Endothelial cell of umbilical vein (primary cell): Measurements from ENCODE around the gene KIF20A. TPM values are rescaled to one million over a fixed set of nuclear protein-coding genes. Genes with fewer than 3 reads are reported as not detected.

ENCODE experiments used
- BruUV-seq: library from RNA; stranded (reverse); fragments of 400-500 nt; replicated peaks from 2 replicates; lab custom pipeline; 2021; lab: Mats Ljungman, UMichigan
- CTCF ChIA-PET: fragments of 300-600, 350-600 bp; sonication (Branson Sonifier 250); formaldehyde crosslinking; loops from one replicate; lab custom pipeline; 2021; ENCODE audit warnings: antibody characterized with exemption, inconsistent platforms; lab: Charles Lee
- POLR2A ChIA-PET: fragments of 300-600, 350-600 bp; sonication (Branson Sonifier 250); formaldehyde crosslinking; loops from one replicate; lab custom pipeline; 2021; ENCODE audit warnings: antibody characterized with exemption, inconsistent platforms; lab: Charles Lee
- DNase-seq: peaks from one replicate; pipeline ENCODE4 v3.0.0-alpha.2; 2011; ENCODE audit warnings: low read depth, low spot score
- FAIRE-seq: peaks from 2 replicates; lab custom pipeline; 2011; peaks lifted over from hg19 to GRCh38; lab: Jason Lieb, UNC
- H2AFZ ChIP-seq: 2 replicates; pipeline ENCODE4 v1.6.0; 2012; ENCODE audit warnings: low read depth, low read length, control low read depth, inconsistent platforms
- H3K27ac ChIP-seq: 2 replicates; pipeline ENCODE4 v1.5.1; 2011; ENCODE audit warnings: low read depth, mild to moderate bottlenecking, control low read depth, low read length, moderate library complexity; ENCODE audit not compliant: insufficient read depth
- H3K27me3 ChIP-seq, 2 experiments: 2 replicates each; pipeline versions ENCODE4 v1.6.0 to v1.6.1; 2011; ENCODE audit warnings: low read length in 2 of 2, mixed read lengths in 1 of 2; ENCODE audit not compliant: control insufficient read depth in 2 of 2, insufficient read depth in 2 of 2
- H3K36me3 ChIP-seq, 2 experiments: 2 replicates in 1 of 2; 3 replicates in 1 of 2; pipeline ENCODE4 v1.5.1; 2011; ENCODE audit warnings: low read length in 2 of 2, mild to moderate bottlenecking in 1 of 2, moderate library complexity in 1 of 2; ENCODE audit not compliant: control insufficient read depth in 2 of 2, insufficient read depth in 2 of 2; ENCODE audit errors: extremely low read depth in 1 of 2
- H3K4me1 ChIP-seq: 3 replicates; pipeline ENCODE4 v1.5.1; 2011; ENCODE audit warnings: mild to moderate bottlenecking, low read length; ENCODE audit not compliant: control insufficient read depth, insufficient read depth; ENCODE audit errors: extremely low read depth
- H3K4me2 ChIP-seq: 2 replicates; pipeline ENCODE4 v1.6.1; 2011; ENCODE audit warnings: low read length, control low read depth, mixed read lengths; ENCODE audit not compliant: insufficient read depth
- H3K4me3 ChIP-seq, 3 experiments: fragments of 200-600 bp in 1 of 3; sonication (generic), shearing (Covaris generic) in 1 of 3; replicated peaks in 1 of 3; 2 replicates each; pipeline ENCODE4 v1.5.1; 2011 to 2016; ENCODE audit warnings: control low read depth in 3 of 3, low read length in 3 of 3, mild to moderate bottlenecking in 2 of 3, inconsistent platforms in 1 of 3, low read depth in 1 of 3, moderate library complexity in 1 of 3; ENCODE audit not compliant: insufficient read depth in 1 of 3
- H3K79me2 ChIP-seq: 2 replicates; pipeline ENCODE4 v1.6.0; 2012; ENCODE audit warnings: low read length, inconsistent platforms; ENCODE audit not compliant: control insufficient read depth, insufficient read depth
- H3K9ac ChIP-seq: replicated peaks from 2 replicates; pipeline ENCODE3; 2011; ENCODE audit warnings: low read length, control low read depth; ENCODE audit not compliant: insufficient read depth; ENCODE audit errors: extremely low read depth
- H3K9me1 ChIP-seq: replicated peaks from 3 replicates; pipeline ENCODE4 v1.6.0; 2011; ENCODE audit warnings: mild to moderate bottlenecking, low read length; ENCODE audit not compliant: control insufficient read depth, insufficient read depth; ENCODE audit errors: extremely low read depth
- H3K9me3 ChIP-seq: replicated peaks from 2 replicates; pipeline ENCODE4 v1.5.1; 2012; ENCODE audit warnings: low read length, inconsistent platforms; ENCODE audit not compliant: control insufficient read depth, insufficient read depth
- H4K20me1 ChIP-seq: replicated peaks from 2 replicates; pipeline ENCODE3; 2011; ENCODE audit warnings: mild to moderate bottlenecking, low read length; ENCODE audit not compliant: control insufficient read depth, insufficient read depth; ENCODE audit errors: extremely low read depth
- CTCF ChIP-seq, 2 donors: IDR thresholded peaks; 1 replicate in 1 of 2; 2 replicates in 1 of 2; pipeline ENCODE4 v1.5.1; 2011; ENCODE audit warnings: low read length in 2 of 2, mild to moderate bottlenecking in 2 of 2, moderate library complexity in 2 of 2, control low read depth in 1 of 2, inconsistent platforms in 1 of 2, low read depth in 1 of 2; ENCODE audit not compliant: insufficient read depth in 1 of 2; ENCODE audit errors: extremely low read depth in 1 of 2
- EZH2 ChIP-seq: IDR thresholded peaks from 2 replicates; pipeline ENCODE4 v1.6.1; 2012; ENCODE audit warnings: borderline replicate concordance, low read depth, mild to moderate bottlenecking, moderate library complexity, low read length, inconsistent platforms; ENCODE audit not compliant: severe bottlenecking
- FOS ChIP-seq: IDR thresholded peaks from 2 replicates; pipeline ENCODE4 v1.6.1; 2011; ENCODE audit warnings: mild to moderate bottlenecking, low read length, moderate library complexity, borderline replicate concordance; ENCODE audit not compliant: insufficient read depth
- GATA2 ChIP-seq: IDR thresholded peaks from 2 replicates; pipeline ENCODE4 v1.7.0; 2011; ENCODE audit warnings: low read depth, mild to moderate bottlenecking, moderate library complexity, mixed read lengths, low read length; ENCODE audit not compliant: insufficient read length, insufficient read depth
- JUN ChIP-seq: IDR thresholded peaks from 2 replicates; pipeline ENCODE4 v1.6.1; 2011; ENCODE audit warnings: borderline replicate concordance, low read depth; ENCODE audit not compliant: insufficient read length, insufficient read depth
- MAX ChIP-seq: IDR thresholded peaks from 2 replicates; pipeline ENCODE4 v1.6.1; 2011; ENCODE audit not compliant: insufficient read depth, insufficient read length
- MYC ChIP-seq: IDR thresholded peaks from one replicate; pipeline ENCODE4 v1.6.1; 2011; ENCODE audit warnings: mild to moderate bottlenecking, low read depth, low read length
- POLR2A ChIP-seq: IDR thresholded peaks from 2 replicates; pipeline ENCODE4 v1.6.1; 2012; ENCODE audit warnings: low read depth, mild to moderate bottlenecking, control low read depth, low read length
- POLR2AphosphoS5 ChIP-seq: IDR thresholded peaks from 2 replicates; pipeline ENCODE4 v1.6.1; 2012; ENCODE audit warnings: low read depth, mild to moderate bottlenecking, control low read depth, low read length, moderate library complexity; ENCODE audit not compliant: insufficient read depth
- dilution Hi-C: fragments of 300-500 bp; cut with MboI; formaldehyde crosslinking; loops from one replicate; pipeline ENCODE4 v1.15.0; 2019; ENCODE audit warnings: low sequenced_read_pairs; ENCODE audit not compliant: extremely low pct_ligation_motif_present
- intact Hi-C: fragments of 100-400 bp; cut with micrococcal nuclease; formaldehyde crosslinking; loops from one replicate; pipeline ENCODE4 v1.10.0; 2022
- polyA plus RNA-seq, 4 experiments: library from polyadenylated mRNA; depleted of rRNA in 3 of 4; stranded (reverse) in 3 of 4; unstranded in 1 of 4; fragments of >200 nt; gene quantifications; 2 replicates each; pipeline versions ENCODE4 v1.2.1 to v1.2.3, GENCODE V29; 2011 to 2012; ENCODE audit warnings: missing spikeins in 1 of 4
- total RNA-seq: library from RNA; stranded (reverse); gene quantifications from 2 replicates; pipeline ENCODE4 v1.2.3, GENCODE V29; 2021

KIF20A gene
- total and polyA plus RNA-seq, 2 donors (not counting 3 experiments of a cell fraction or from before 2014, with no cell fraction given) = 38.7 to 78.1 TPM

- Histone ChIP-seq H3K9me1 (no peaks in the 10 kb centered on the region), H3K9ac (no peak within 1 kb of the TSS), H3K4me1 (peaks cover 5% of the 10 kb centered on the region), H3K79me2 (no peaks in the 10 kb centered on the region), H2AFZ (peak within 1 kb of the TSS; percentile 61), H3K27ac (no peak within 1 kb of the TSS), H3K9me3 (no peaks in the 10 kb centered on the region), H4K20me1 (no peaks in the 10 kb centered on the region), H3K4me3 (peak within 1 kb of the TSS in 2 of 3 experiments; percentile 44 to 74), H3K4me2 (peak within 1 kb of the TSS; percentile 50), H3K36me3 (no peaks in the 10 kb centered on the region), H3K27me3 (no peaks in the 10 kb centered on the region)
- CTCF ChIA-PET = interaction anchor here (1.2 to 2.1 kb wide), 4 partner anchors 38 to 360 kb away, joined by 4 to 6 read pairs (median 5); no protein-coding TSS in a partner anchor
- DNase-seq (peak; percentile 64), FAIRE-seq (peak; percentile 49)
- intact Hi-C loops = no loop called here
- BruUV-seq = no TSS peak
- POLR2A ChIA-PET = no interaction called here
- dilution Hi-C loops = no loop called here
- TF ChIP-seq MAX = no peak
- no peak for TF ChIP-seq FOS
- TF ChIP-seq GATA2 = no peak
- no peak for TF ChIP-seq POLR2A
- no peak for TF ChIP-seq EZH2
- no peak for TF ChIP-seq MYC
- TF ChIP-seq CTCF (IDR thresholded peaks at IDR 0.05; ENCODE audit: extremely low read depth in 1 of 2, insufficient read depth in 1 of 2, low read depth in 1 of 2, low read length in 2 of 2) = no peak
- TF ChIP-seq JUN = no peak
- no peak for TF ChIP-seq POLR2AphosphoS5
Observed at GRCh38 chr5:138138949-138139780, 39.7 kb upstream of the KIF20A start, which contains the start of gene NME5. NME5 (minus strand) TSS chr5:138139428; CDS start chr5:138138780, 648 bp downstream.
